Midbrain (tissue), 1 donor: ENCODE results near the gene CCNO.

ENCODE experiments used
- DNase-seq: peaks from one replicate; lab custom pipeline; 2025; lab: John Stamatoyannopoulos, UW

CCNO gene

GRCh38 chr5:55222985-55223811 is 10.2 kb downstream of the CCNO start:
- DNase-seq: no peak

GRCh38 chr5:55222092-55222984 is 11.1 kb downstream of the CCNO start:
- DNase-seq: no peak

DNA sequence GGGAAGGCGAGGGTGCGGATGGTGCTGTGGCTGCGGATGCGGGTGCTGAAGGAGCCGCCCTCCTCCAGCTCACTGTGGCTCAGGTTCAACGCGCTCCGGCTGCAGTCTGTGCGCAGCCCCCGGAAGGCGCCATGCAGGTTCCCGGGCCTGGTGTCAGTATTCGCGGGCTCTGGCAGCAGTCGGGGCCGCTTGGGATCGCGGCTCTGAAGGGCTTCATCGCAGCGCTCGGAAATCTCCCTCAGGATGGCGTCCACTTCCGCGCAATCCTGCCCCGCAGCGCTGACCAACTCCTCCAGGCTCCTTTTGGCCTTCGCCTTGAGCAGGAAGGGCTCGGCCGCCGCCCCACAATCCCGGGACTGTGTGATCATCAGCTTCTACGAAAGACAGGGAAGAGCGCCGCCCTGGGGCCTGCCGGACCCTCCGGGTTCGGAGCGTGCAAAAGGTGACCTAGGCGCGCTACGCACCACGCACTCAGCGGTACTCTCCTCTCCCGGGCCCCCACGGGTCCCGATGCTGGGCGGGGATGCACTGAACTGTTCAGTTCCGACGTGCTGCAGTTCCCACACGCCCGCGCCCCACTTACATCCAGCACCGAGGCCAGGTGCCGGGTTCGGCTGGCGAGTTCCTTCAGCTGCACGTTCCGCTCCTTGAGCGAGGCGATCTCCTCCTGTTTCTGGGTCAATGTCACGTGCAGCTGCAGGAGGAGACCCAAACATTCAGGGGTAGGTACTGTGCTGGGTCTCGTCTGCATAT is 12.8 kb downstream of the CCNO start:
- DNase-seq: no peak

DNA sequence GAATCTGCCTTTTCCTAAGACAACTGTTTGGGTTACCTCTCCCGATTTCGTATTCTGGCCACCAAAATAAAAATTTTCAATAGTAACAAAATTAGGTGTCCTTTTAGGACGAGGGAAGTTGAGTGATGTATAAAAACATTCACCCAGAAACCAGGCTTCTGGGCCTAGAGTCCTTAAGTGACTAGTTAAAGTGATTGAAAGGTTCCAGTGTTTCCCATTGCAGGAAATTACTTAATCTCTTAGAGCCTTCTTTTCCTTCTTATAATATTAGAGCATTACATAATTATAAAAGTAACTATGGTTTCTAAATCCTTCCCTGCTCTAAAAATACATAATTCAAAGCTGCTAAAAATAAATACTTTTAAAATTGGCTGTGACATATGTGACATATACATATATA is 13.6 kb downstream of the CCNO start:
- DNase-seq: no peak

DNA sequence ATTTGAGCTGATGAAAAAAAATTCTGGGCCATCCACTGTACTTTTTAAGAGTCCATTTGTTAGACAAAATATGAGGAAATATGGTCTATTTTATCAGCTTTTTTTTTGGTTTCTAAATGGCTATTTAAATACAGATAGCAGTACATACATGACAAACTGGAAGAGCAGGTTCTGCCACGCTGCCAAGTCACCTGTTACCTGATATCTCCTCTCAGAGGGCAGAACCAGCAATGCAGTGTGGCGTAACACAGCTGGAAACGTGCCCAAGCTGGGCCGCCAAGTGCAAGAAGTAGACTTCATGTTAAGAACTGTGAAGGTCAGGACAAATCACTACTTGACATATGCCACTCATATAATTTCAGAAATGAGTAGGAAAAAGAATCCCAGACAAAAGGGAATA is 14.4 kb downstream of the CCNO start:
- DNase-seq: no peak

DNA sequence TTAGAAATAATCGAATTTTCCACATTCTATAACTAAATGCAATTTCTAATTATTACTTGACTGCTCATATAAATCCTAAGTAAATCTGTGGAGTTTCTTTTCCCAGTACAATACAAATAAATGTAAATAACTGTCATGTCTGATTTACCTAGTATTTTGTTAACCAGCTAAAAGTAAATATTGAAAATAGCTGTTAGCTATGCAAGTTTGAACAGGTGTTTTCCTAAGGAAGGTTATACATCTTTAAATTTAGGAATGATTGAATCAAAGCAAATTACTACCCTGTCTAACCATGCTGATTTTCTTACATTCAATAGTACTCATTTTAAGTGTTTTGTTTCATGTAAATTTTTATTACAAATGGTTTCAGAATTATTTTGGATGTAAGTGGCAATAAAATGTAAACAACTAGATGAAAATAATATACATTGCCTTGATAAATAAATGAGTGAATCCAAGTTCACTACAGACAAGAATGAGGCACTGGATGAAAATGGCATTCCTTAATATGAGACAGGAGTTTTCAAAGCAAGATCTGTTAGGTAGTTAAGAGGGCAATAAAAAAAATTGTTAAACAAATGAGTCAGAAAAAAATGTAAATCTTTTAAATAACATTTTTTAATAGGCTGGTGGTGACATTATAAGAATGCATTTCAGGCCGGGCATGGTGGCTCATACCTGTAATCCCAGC is 22.1 kb downstream of the CCNO start:
- no peak for DNase-seq

- DNase-seq: no peak
Measured at GRCh38 chr5:55205001-55205400, 28.4 kb downstream of the CCNO start.

DNA sequence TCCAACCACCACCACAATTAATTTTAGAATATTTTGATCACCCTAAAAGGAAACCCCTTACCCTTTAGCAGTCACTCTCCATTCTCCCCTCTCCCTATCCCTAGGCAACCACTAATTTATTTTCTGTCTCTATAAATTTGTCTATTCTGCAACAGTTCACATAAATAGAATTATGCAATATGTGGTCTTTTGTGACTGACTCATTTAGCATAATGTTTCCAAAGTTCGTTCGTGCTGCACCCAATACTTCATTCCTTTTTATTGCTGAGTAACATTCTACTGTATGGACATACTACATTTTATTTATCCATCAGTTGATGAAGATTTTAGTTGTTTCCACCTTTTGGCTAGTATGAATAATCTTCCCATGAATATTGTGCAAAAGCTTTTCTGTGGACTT is 42.2 kb downstream of the CCNO start:
- DNase-seq: no peak

GRCh38 chr5:55188656-55189540 is 44.5 kb downstream of the CCNO start:
- no peak for DNase-seq

GRCh38 chr5:55187370-55187769 is 46.0 kb downstream of the CCNO start:
- no peak for DNase-seq
